Measurements from ENCODE around the gene RNF34.

DNA sequence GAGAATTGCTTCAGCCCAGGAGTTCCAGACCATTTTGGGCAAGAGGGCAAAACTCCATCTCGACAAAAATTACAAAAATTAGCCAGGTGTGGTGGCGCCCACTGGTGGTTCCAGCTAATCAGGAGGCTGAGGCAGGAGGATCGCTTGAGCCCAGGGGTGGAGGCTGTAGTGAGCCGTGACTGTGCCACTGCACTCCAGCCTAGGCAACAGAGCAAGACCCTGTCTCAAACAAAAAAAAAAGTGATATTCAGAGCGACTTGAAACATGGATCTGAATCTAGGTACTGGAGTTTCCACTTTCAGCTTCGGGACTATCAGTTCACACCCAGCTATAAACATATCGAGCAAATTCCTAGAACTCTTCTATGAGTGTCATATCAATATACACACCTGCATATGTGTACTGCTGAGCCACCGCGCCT lies 16.3 kb upstream of the RNF34 start:
- TF ChIP-seq POLR2A (IDR thresholded peaks at IDR 0.05), result no peak
- TF ChIP-seq, protein P1, sequence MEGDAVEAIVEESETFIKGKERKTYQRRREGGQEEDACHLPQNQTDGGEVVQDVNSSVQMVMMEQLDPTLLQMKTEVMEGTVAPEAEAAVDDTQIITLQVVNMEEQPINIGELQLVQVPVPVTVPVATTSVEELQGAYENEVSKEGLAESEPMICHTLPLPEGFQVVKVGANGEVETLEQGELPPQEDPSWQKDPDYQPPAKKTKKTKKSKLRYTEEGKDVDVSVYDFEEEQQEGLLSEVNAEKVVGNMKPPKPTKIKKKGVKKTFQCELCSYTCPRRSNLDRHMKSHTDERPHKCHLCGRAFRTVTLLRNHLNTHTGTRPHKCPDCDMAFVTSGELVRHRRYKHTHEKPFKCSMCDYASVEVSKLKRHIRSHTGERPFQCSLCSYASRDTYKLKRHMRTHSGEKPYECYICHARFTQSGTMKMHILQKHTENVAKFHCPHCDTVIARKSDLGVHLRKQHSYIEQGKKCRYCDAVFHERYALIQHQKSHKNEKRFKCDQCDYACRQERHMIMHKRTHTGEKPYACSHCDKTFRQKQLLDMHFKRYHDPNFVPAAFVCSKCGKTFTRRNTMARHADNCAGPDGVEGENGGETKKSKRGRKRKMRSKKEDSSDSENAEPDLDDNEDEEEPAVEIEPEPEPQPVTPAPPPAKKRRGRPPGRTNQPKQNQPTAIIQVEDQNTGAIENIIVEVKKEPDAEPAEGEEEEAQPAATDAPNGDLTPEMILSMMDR (IDR thresholded peaks at IDR 0.05 in 4 of 5, conservative IDR thresholded peaks at IDR 0.05 in 1 of 5), result no peak
